ENCODE measurements around the gene PRDM16.

DNA sequence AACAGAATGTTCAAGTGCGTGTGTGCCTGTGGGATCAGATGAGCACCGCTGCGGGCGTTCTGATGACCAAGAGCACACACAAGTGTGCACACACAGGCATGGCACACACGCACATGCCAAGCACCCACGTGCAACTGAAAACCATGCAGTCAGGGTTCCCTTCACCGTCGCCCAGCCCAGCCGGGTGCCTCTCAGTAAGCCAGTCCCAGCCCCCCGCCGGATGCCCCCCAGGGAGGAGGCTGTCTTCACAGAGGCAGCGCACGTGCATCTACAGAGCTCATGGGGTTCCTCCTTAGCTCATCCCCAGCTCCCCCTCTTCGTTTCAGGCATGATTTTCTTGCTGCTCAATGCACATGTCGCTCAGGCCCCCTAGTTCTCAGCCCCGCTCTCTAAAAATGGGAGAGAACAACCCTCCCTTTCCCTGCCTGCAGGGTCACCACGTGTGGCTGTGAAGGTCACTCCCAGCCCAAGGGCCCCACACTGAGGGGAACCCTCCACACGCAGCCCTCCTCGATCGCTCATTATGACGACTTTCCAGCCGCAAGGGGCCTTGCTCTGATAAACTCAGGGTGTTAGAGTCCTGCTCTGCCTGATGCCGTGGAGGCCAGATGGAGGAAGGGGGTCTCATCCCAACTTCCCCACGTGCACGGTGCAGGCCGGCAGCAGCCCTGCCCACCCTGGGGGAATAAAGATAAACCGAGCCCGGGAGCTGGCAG is 355.1 kb downstream of the PRDM16 start:
- TF ChIP-seq SMAD3 (CRISPR knock-in tag; IDR thresholded peaks at IDR 0.05; ENCODE audit: borderline replicate concordance) (no peak), ZNF423 (CRISPR knock-in tag; IDR thresholded peaks at IDR 0.05) (no peak), CREB1 (CRISPR knock-in tag; IDR thresholded peaks at IDR 0.05) (no peak), ETV6 (CRISPR knock-in tag; IDR thresholded peaks at IDR 0.05) (no peak)
- TF ChIP-seq, protein P1, sequence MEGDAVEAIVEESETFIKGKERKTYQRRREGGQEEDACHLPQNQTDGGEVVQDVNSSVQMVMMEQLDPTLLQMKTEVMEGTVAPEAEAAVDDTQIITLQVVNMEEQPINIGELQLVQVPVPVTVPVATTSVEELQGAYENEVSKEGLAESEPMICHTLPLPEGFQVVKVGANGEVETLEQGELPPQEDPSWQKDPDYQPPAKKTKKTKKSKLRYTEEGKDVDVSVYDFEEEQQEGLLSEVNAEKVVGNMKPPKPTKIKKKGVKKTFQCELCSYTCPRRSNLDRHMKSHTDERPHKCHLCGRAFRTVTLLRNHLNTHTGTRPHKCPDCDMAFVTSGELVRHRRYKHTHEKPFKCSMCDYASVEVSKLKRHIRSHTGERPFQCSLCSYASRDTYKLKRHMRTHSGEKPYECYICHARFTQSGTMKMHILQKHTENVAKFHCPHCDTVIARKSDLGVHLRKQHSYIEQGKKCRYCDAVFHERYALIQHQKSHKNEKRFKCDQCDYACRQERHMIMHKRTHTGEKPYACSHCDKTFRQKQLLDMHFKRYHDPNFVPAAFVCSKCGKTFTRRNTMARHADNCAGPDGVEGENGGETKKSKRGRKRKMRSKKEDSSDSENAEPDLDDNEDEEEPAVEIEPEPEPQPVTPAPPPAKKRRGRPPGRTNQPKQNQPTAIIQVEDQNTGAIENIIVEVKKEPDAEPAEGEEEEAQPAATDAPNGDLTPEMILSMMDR (IDR thresholded peaks at IDR 0.05) = no peak
- TF ChIP-seq, protein P2, sequence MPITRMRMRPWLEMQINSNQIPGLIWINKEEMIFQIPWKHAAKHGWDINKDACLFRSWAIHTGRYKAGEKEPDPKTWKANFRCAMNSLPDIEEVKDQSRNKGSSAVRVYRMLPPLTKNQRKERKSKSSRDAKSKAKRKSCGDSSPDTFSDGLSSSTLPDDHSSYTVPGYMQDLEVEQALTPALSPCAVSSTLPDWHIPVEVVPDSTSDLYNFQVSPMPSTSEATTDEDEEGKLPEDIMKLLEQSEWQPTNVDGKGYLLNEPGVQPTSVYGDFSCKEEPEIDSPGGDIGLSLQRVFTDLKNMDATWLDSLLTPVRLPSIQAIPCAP (CRISPR knock-in tag; IDR thresholded peaks at IDR 0.05) = no peak
- TF ChIP-seq, protein P3, sequence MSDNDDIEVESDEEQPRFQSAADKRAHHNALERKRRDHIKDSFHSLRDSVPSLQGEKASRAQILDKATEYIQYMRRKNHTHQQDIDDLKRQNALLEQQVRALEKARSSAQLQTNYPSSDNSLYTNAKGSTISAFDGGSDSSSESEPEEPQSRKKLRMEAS (CRISPR knock-in tag; IDR thresholded peaks at IDR 0.05) = no peak
- TF ChIP-seq, protein P4, sequence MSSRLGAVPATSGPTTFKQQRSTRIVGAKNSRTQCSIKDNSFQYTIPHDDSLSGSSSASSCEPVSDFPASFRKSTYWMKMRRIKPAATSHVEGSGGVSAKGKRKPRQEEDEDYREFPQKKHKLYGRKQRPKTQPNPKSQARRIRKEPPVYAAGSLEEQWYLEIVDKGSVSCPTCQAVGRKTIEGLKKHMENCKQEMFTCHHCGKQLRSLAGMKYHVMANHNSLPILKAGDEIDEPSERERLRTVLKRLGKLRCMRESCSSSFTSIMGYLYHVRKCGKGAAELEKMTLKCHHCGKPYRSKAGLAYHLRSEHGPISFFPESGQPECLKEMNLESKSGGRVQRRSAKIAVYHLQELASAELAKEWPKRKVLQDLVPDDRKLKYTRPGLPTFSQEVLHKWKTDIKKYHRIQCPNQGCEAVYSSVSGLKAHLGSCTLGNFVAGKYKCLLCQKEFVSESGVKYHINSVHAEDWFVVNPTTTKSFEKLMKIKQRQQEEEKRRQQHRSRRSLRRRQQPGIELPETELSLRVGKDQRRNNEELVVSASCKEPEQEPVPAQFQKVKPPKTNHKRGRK (CRISPR knock-in tag; IDR thresholded peaks at IDR 0.05; ENCODE audit: borderline replicate concordance) = no peak
- TF ChIP-seq, protein P5, sequence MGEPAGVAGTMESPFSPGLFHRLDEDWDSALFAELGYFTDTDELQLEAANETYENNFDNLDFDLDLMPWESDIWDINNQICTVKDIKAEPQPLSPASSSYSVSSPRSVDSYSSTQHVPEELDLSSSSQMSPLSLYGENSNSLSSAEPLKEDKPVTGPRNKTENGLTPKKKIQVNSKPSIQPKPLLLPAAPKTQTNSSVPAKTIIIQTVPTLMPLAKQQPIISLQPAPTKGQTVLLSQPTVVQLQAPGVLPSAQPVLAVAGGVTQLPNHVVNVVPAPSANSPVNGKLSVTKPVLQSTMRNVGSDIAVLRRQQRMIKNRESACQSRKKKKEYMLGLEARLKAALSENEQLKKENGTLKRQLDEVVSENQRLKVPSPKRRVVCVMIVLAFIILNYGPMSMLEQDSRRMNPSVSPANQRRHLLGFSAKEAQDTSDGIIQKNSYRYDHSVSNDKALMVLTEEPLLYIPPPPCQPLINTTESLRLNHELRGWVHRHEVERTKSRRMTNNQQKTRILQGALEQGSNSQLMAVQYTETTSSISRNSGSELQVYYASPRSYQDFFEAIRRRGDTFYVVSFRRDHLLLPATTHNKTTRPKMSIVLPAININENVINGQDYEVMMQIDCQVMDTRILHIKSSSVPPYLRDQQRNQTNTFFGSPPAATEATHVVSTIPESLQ (CRISPR knock-in tag; IDR thresholded peaks at IDR 0.05) = no peak
- TF ChIP-seq, protein P6, sequence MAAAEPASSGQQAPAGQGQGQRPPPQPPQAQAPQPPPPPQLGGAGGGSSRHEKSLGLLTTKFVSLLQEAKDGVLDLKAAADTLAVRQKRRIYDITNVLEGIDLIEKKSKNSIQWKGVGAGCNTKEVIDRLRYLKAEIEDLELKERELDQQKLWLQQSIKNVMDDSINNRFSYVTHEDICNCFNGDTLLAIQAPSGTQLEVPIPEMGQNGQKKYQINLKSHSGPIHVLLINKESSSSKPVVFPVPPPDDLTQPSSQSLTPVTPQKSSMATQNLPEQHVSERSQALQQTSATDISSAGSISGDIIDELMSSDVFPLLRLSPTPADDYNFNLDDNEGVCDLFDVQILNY (CRISPR knock-in tag; IDR thresholded peaks at IDR 0.05) = no peak
- TF ChIP-seq, protein P7, sequence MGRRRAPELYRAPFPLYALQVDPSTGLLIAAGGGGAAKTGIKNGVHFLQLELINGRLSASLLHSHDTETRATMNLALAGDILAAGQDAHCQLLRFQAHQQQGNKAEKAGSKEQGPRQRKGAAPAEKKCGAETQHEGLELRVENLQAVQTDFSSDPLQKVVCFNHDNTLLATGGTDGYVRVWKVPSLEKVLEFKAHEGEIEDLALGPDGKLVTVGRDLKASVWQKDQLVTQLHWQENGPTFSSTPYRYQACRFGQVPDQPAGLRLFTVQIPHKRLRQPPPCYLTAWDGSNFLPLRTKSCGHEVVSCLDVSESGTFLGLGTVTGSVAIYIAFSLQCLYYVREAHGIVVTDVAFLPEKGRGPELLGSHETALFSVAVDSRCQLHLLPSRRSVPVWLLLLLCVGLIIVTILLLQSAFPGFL (CRISPR knock-in tag; IDR thresholded peaks at IDR 0.05; ENCODE audit: borderline replicate concordance) = no peak
- TF ChIP-seq, protein P8, sequence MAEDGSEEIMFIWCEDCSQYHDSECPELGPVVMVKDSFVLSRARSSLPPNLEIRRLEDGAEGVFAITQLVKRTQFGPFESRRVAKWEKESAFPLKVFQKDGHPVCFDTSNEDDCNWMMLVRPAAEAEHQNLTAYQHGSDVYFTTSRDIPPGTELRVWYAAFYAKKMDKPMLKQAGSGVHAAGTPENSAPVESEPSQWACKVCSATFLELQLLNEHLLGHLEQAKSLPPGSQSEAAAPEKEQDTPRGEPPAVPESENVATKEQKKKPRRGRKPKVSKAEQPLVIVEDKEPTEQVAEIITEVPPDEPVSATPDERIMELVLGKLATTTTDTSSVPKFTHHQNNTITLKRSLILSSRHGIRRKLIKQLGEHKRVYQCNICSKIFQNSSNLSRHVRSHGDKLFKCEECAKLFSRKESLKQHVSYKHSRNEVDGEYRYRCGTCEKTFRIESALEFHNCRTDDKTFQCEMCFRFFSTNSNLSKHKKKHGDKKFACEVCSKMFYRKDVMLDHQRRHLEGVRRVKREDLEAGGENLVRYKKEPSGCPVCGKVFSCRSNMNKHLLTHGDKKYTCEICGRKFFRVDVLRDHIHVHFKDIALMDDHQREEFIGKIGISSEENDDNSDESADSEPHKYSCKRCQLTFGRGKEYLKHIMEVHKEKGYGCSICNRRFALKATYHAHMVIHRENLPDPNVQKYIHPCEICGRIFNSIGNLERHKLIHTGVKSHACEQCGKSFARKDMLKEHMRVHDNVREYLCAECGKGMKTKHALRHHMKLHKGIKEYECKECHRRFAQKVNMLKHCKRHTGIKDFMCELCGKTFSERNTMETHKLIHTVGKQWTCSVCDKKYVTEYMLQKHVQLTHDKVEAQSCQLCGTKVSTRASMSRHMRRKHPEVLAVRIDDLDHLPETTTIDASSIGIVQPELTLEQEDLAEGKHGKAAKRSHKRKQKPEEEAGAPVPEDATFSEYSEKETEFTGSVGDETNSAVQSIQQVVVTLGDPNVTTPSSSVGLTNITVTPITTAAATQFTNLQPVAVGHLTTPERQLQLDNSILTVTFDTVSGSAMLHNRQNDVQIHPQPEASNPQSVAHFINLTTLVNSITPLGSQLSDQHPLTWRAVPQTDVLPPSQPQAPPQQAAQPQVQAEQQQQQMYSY (CRISPR knock-in tag; IDR thresholded peaks at IDR 0.05) = no peak
